MM.1S (cell line): ENCODE measurements around the gene VCP.

Experiments used
- DNase-seq: peaks from one replicate; pipeline ENCODE4 v3.0.0-alpha.2; 2015
- H2AFZ ChIP-seq: fragments of 300-600 bp; sonication (generic); 2 replicates; pipeline ENCODE4 v1.6.0; 2016; ENCODE audit warnings: antibody characterized with exemption, low read length
- H3F3A ChIP-seq: fragments of 300-600 bp; sonication (generic); 2 replicates; pipeline ENCODE4 v1.6.1; 2016; ENCODE audit warnings: mild to moderate bottlenecking, antibody characterized with exemption, low read length, moderate library complexity, mixed read lengths; ENCODE audit not compliant: insufficient read depth
- H3K27ac ChIP-seq: fragments of 300-600 bp; sonication (generic); 2 replicates; pipeline ENCODE4 v1.5.1; 2016; ENCODE audit warnings: mild to moderate bottlenecking, low read length
- H3K27me3 ChIP-seq: fragments of 300-600 bp; sonication (generic); replicated peaks from 2 replicates; pipeline ENCODE4 v1.6.0; 2016; ENCODE audit warnings: low read length; ENCODE audit not compliant: insufficient read depth
- H3K36me3 ChIP-seq: fragments of 300-600 bp; sonication (generic); replicated peaks from 2 replicates; pipeline ENCODE4 v1.6.1; 2016; ENCODE audit warnings: mild to moderate bottlenecking, low read length, mixed read lengths; ENCODE audit not compliant: insufficient read depth
- H3K4me1 ChIP-seq: fragments of 300-600 bp; sonication (generic); 2 replicates; pipeline ENCODE4 v1.6.1; 2016; ENCODE audit warnings: low read length, mixed read lengths
- H3K4me2 ChIP-seq: fragments of 300-600 bp; sonication (generic); 2 replicates; pipeline ENCODE4 v1.6.0; 2016; ENCODE audit warnings: low read depth, low read length
- H3K4me3 ChIP-seq: fragments of 300-600 bp; sonication (generic); 2 replicates; pipeline ENCODE4 v1.5.1; 2016; ENCODE audit warnings: low read length, mixed read lengths
- H3K79me2 ChIP-seq: fragments of 300-600 bp; sonication (generic); 2 replicates; pipeline ENCODE4 v1.6.1; 2016; ENCODE audit warnings: mixed run types, low read length, mixed read lengths
- H3K9ac ChIP-seq: fragments of 300-600 bp; sonication (generic); 2 replicates; pipeline ENCODE4 v1.6.1; 2016; ENCODE audit warnings: low read length, mixed read lengths
- H3K9me2 ChIP-seq: fragments of 300-600 bp; sonication (generic); replicated peaks from 2 replicates; pipeline ENCODE4 v1.6.1; 2016; ENCODE audit warnings: mild to moderate bottlenecking, low read length, mixed read lengths; ENCODE audit not compliant: insufficient read depth
- H3K9me3 ChIP-seq: fragments of 300-600 bp; sonication (generic); replicated peaks from 2 replicates; pipeline ENCODE4 v1.6.1; 2016; ENCODE audit warnings: mild to moderate bottlenecking, low read length, mixed read lengths; ENCODE audit not compliant: insufficient read depth
- H4K20me1 ChIP-seq: fragments of 300-600 bp; sonication (generic); 2 replicates; pipeline ENCODE4 v1.6.1; 2016; ENCODE audit warnings: mild to moderate bottlenecking, low read length, moderate library complexity, mixed read lengths; ENCODE audit not compliant: insufficient read depth
- EZH2 ChIP-seq: fragments of 300-600 bp; sonication (generic); optimal IDR thresholded peaks from 2 replicates; pipeline ENCODE3; 2017; ENCODE audit warnings: low read depth, mild to moderate bottlenecking, antibody characterized with exemption, low read length, mixed read lengths
- EZH2phosphoT487 ChIP-seq: fragments of 300-600 bp; sonication (generic); IDR thresholded peaks from 2 replicates; pipeline ENCODE4 v1.6.1; 2018; ENCODE audit warnings: antibody characterized with exemption, low read length
- TF ChIP-seq, protein P1 (sequence below): fragments of 300-600 bp; sonication (generic); IDR thresholded peaks from 2 replicates; pipeline ENCODE4 v1.5.1; 2016; ENCODE audit warnings: antibody characterized with exemption, low read length, mixed read lengths

VCP gene

DNA sequence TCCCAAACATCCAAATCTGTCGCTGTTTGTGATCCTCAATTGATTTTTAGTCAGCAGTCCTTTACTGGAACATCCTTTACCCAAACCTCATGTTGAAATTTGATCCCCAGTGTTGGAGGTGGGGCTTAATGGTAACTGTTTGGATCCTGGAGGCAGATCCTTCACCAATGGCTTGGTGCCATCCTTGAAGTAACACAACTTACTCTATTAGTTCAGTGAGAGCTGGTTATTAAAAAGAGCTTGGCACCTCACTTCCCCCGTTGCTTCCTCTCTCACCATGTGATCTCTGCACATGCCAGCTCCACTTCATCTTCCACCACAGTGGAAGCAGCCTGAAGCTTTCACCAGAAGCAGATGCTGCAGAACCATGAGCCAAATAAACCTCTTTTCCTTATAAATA lies 42.6 kb downstream of the VCP start:
- Histone ChIP-seq H3K79me2 (no peaks in the 10 kb centered on the region), H3K36me3 (no peaks in the 10 kb centered on the region), H3K9ac (no peak overlapping the region), H3K9me3 (no peaks in the 10 kb centered on the region), H3K4me1 (peaks cover 30% of the 10 kb centered on the region), H3K27ac (no peak overlapping the region), H4K20me1 (no peaks in the 10 kb centered on the region), H3K9me2 (no peaks in the 10 kb centered on the region), H3F3A (peaks cover 12% of the 10 kb centered on the region), H3K27me3 (no peaks in the 10 kb centered on the region), H2AFZ (no peak overlapping the region), H3K4me2 (no peak overlapping the region), H3K4me3 (no peak overlapping the region)
- no peak for DNase-seq
- no peak for TF ChIP-seq EZH2phosphoT487
- TF ChIP-seq, protein P1, sequence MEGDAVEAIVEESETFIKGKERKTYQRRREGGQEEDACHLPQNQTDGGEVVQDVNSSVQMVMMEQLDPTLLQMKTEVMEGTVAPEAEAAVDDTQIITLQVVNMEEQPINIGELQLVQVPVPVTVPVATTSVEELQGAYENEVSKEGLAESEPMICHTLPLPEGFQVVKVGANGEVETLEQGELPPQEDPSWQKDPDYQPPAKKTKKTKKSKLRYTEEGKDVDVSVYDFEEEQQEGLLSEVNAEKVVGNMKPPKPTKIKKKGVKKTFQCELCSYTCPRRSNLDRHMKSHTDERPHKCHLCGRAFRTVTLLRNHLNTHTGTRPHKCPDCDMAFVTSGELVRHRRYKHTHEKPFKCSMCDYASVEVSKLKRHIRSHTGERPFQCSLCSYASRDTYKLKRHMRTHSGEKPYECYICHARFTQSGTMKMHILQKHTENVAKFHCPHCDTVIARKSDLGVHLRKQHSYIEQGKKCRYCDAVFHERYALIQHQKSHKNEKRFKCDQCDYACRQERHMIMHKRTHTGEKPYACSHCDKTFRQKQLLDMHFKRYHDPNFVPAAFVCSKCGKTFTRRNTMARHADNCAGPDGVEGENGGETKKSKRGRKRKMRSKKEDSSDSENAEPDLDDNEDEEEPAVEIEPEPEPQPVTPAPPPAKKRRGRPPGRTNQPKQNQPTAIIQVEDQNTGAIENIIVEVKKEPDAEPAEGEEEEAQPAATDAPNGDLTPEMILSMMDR: no peak
- no peak for TF ChIP-seq EZH2

GRCh38 chr9:35029241-35029640 lies 43.2 kb downstream of the VCP start:
- H4K20me1 ChIP-seq: no peaks in the 10 kb centered on the region
- H2AFZ ChIP-seq: no peak overlapping the region
- H3K4me1 ChIP-seq: peaks cover 30% of the 10 kb centered on the region
- H3K36me3 ChIP-seq: no peaks in the 10 kb centered on the region
- H3K9ac ChIP-seq: no peak overlapping the region
- H3K9me2 ChIP-seq: no peaks in the 10 kb centered on the region
- TF ChIP-seq, protein P1: no peak
- TF ChIP-seq EZH2: no peak
- TF ChIP-seq EZH2phosphoT487: no peak
- no peaks in the 10 kb centered on the region for H3K9me3 ChIP-seq
- H3K4me3 ChIP-seq: no peak overlapping the region
- DNase-seq: no peak
- H3K4me2 ChIP-seq: no peak overlapping the region
- H3K79me2 ChIP-seq: no peaks in the 10 kb centered on the region
- H3F3A ChIP-seq: peaks cover 12% of the 10 kb centered on the region
- H3K27ac ChIP-seq: no peak overlapping the region
- no peaks in the 10 kb centered on the region for H3K27me3 ChIP-seq

- Histone ChIP-seq H2AFZ (no peak overlapping the region), H4K20me1 (no peaks in the 10 kb centered on the region), H3K79me2 (no peaks in the 10 kb centered on the region), H3K36me3 (no peaks in the 10 kb centered on the region), H3K9me2 (no peaks in the 10 kb centered on the region), H3K4me2 (no peak overlapping the region), H3K27me3 (no peaks in the 10 kb centered on the region), H3K27ac (peak overlapping the region; percentile 12; the same call in 1 of the 2 replicates), H3K9me3 (no peaks in the 10 kb centered on the region), H3K9ac (no peak overlapping the region), H3K4me3 (no peak overlapping the region), H3K4me1 (peaks cover 36% of the 10 kb centered on the region), H3F3A (peaks cover 12% of the 10 kb centered on the region)
- TF ChIP-seq, protein P1: no peak
- TF ChIP-seq EZH2: no peak
- no peak for DNase-seq
Observed at GRCh38 chr9:35028341-35028740, 44.1 kb downstream of the VCP start.
